Retinal pigment epithelial cell (primary cell): ENCODE measurements around the gene TMEM50A.
"Not testable (repeated sequence)": the region's sequence is repeated elsewhere in the genome, so short reads cannot be mapped to it uniquely, and the experiment has no call there.

Experiments
- DNase-seq: peaks from one replicate; pipeline ENCODE4 v3.0.0-alpha.2; 2010; ENCODE audit warnings: low read depth
- H3K4me3 ChIP-seq: 2 replicates; pipeline ENCODE4 v1.5.1; 2011; ENCODE audit warnings: mild to moderate bottlenecking, low read length, control low read depth, moderate library complexity
- CTCF ChIP-seq: conservative IDR thresholded peaks from 2 replicates; pipeline ENCODE4 v1.5.1; 2011; ENCODE audit warnings: low read depth, low read length, control low read depth, inconsistent platforms

Gene TMEM50A

GRCh38 chr1:25392841-25393240, 54.7 kb downstream of the TMEM50A start:
- no peak for TF ChIP-seq CTCF
- no peak overlapping the region for H3K4me3 ChIP-seq
- DNase-seq = no peak

GRCh38 chr1:25397549-25397948, 59.4 kb downstream of the TMEM50A start:
- not testable (repeated sequence) for H3K4me3 ChIP-seq, DNase-seq

- DNase-seq, H3K4me3 ChIP-seq: not testable (repeated sequence)
Observed at GRCh38 chr1:25398079-25398478, 59.9 kb downstream of the TMEM50A start.

GRCh38 chr1:25402947-25403803, 65.0 kb downstream of the TMEM50A start:
- peak; percentile 21 for TF ChIP-seq CTCF
- not testable (repeated sequence) for H3K4me3 ChIP-seq, DNase-seq

- not testable (repeated sequence) for H3K4me3 ChIP-seq, DNase-seq
Observed at GRCh38 chr1:25405731-25406305, 67.7 kb downstream of the TMEM50A start.

GRCh38 chr1:25409641-25410427, 71.7 kb downstream of the TMEM50A start:
- not testable (repeated sequence) for DNase-seq, H3K4me3 ChIP-seq
